Anterior cingulate cortex (tissue), 58 donors: Measurements from ENCODE around the gene FARS2.

Experiments
- DNase-seq, 58 donors: peaks; one replicate each; lab custom pipeline; 2025; lab: John Stamatoyannopoulos, UW

FARS2 gene

DNA sequence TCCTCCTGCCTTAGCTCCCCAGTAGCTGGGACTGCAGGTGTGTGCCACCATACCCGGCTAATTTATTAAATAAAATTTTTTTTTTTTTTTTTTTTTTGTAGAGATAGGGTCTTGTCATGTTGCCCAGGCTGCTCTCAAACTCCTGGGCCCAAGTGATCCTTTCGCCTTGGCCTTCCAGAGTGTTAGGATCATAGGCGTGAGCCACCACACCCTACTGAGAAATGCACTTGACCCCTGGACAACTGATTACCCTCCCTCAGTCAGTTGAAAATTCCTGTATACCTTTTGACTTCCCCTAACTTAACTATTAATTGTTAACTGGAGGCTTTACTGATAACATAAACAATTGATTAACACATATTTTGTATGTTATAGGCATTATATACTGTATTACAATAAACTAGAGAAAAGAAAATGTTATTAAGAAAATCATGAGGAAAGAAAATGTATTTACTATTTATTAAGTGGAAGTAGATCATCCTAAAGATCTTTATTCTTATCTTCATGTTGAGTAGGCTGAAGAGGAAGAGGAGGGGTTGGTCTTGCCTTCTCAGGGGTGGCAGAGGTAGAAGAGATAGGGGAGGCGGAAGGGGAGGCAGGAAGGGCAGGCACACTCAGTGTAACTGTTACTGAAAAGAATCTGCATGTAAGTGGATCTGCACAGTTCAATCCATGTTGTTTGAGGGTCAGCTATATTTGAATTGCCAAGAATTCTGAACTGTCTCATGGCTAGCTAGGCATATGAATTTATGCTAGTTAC, 104.3 kb downstream of the FARS2 start:
- DNase-seq: no peak

DNA sequence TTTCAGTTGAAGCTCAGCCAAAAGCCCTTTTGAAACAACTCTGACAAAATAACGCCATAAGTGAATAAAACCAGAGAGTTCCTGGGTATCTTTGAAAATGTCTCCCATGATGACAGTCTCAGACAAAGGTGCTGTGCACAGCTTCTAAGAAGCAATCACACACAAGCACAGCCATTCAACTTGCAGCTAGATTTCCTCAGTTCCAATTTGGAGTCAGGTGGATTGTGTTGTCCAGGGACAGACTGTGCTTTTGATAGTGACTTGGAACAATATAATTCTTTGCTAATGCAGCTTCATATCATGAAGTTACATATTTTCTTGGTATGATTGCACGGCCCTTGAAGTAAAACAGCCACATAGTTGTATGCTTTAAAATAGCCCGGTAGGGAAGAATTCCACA, 105.6 kb downstream of the FARS2 start:
- no peak for DNase-seq

- no peak for DNase-seq
Measured at GRCh38 chr6:5367510-5367909, 106.2 kb downstream of the FARS2 start.

DNA sequence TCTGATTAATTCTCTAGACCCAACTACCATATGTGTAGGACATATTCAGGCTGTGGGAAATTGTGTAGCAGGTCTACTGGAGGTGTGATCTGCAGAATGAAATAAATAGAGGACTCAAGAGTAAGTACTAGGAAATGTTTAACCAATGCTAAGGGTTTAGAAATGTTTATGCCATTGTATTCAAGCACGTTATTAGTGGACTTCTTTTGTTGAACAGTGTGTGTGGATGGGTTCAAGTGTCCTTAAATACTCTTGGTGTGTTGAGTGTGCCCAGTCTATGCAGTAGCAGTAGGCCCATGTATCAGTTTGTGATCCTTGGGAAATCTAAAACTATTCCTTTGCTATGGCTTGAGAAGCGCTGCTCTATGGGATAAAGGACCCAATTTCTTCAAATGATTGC, 112.1 kb downstream of the FARS2 start:
- no peak for DNase-seq

GRCh38 chr6:5378331-5378730, 117.0 kb downstream of the FARS2 start:
- no peak for DNase-seq

- no peak for DNase-seq
Measured at GRCh38 chr6:5379647-5380242, 118.4 kb downstream of the FARS2 start.

- no peak for DNase-seq
Measured at GRCh38 chr6:5383856-5384255, 122.5 kb downstream of the FARS2 start.

- no peak for DNase-seq
Measured at GRCh38 chr6:5384276-5384675, 123.0 kb downstream of the FARS2 start.

- no peak for DNase-seq
Measured at GRCh38 chr6:5388326-5388725, 127.0 kb downstream of the FARS2 start.

DNA sequence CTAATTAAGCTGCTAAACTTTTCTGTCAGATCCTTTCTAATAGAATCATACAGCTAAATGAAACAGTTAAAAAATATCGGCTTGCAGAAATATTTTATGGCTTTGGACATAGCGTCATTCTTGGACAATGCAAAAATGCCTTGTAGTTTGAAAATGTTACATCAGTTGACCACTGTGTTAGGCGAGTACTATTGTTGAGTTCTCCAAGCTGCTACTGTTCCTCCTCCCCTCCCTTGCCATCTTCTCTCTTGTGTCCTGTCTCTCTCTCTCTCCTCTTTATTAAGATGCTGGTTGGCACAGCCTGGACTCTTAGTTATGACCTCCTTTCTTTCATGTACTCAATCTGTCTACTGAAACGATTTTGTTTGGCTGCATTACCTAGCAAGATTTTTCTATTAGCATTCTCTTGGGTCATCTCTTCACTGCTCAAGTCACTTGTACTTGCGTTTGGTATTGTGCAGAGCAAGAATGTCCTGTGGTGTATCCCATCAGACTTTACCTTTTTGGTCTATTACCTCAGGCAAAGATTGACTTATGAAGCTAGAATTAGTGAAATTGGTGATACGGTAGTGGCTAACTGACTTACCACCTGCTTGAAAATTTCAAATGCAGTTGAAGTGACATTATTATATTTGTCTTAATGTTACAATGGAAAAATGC, 127.9 kb downstream of the FARS2 start:
- DNase-seq: no peak

DNA sequence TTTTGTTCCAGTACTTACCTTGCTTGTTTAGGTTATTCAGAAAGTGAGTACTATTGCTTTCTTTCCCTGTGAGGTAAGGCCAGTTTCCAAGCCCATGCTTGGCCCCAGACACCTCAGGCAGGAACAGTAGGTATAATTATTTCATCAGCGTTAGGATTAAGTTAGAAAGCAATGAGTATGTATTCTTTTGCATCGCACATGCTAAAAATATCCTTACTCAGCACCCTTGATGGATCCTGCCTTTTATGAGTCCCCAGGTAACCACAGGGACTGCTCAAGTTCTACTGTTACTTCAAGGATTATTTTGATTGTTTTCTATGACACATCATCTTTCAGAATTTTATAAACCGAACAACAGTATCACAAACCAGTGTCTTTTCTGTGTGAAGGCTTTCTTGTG, 128.9 kb downstream of the FARS2 start:
- no peak for DNase-seq

DNA sequence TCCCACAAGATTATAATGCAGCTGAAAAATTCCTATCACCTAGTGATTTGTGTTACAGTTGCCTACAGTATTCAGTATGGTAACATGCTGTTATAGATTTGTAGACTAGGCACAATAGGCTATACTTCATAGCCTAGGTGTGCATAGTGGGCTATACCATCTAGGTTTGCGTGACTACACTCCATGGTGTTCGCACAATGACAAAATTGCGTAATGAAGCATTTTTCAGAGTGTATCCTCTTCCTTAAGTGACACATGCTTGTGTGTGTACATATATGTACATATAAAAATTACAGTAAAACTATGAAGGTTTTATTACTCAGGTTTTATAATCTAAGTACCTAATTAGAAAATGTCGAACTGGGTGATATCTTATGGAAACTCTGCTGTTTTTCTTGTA, 133.0 kb downstream of the FARS2 start:
- DNase-seq: no peak

- DNase-seq: no peak
Measured at GRCh38 chr6:5395719-5396118, 134.4 kb downstream of the FARS2 start.

DNA sequence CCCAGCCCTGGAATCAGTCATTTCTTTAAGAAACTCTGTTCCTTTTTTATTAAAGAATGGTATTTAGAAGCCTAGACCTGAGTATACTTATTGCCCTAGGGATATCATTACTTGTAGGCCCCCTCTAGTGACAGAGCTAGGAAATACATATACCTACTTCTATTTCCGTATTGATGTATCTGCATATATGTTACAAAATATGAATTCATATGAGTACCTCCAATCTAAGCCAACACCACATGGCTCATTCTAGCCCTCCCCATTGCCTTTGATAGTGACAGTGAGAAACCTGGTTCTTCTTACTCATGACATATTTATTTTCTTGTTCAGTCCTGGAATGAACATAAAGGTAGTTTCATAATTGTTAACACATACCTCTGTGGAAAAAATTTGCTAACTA, 137.2 kb downstream of the FARS2 start:
- DNase-seq: no peak

DNA sequence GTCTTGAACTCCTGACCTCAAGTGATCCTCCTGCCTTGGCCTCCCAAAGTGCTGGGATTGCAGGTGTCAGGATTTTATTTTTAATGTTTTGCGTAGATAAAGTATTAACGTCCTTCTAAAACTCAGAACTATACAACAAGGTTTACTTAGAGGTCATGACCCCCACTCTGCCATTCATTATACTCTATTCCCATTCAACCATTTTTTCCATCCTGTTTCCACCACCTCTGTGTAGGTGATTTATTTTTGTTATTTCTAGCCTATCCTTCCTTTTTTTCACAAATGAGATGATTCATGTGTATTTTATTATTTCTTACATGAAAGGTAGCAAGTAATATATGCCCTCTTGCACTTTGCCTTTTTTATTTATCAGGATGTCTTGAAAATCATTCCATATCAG, 138.1 kb downstream of the FARS2 start:
- DNase-seq: no peak

DNA sequence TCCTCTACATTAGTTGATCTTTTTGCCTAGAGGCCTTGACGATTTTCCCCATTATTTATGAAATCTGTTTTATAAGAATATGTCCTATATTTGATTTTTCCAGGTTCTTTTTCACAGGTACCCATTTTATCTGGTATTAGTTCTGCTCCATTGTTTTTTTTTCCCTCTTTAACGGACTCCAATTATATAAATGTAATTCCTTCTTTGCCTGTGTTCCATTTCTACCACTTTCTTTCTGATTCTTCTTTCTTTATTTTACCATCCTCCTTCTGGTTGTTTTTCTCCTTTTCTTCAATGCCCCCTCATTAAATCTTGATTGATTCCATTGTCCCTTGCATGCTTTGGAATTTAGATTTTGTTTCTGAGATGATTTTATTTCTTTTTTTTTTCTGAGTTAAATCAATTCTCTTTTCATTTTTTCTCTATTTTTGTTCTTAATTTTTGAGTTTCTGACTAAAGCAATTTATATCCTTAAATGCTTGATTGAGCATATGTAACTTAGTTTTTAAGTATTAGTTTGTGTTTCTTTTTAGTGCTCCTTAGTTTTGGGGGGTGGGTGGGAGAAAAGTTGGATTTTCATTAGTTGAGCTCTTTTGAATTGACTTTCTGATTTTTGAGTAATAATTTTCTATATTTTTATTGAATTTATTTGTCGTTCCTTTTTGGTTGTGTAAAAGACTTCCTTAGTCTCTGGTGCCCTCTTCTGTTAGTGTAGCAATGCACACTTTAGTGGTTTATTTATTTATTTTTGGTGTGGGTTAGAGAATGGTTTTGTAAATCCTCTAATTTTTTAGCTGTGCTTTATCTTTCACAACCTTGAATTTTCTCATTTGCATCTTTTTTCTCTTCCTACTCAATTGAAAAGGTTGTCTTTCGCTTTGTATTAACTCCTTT, 140.8 kb downstream of the FARS2 start:
- DNase-seq: no peak

GRCh38 chr6:5403076-5403475, 141.8 kb downstream of the FARS2 start:
- no peak for DNase-seq

GRCh38 chr6:5403609-5404008, 142.3 kb downstream of the FARS2 start:
- DNase-seq: no peak

DNA sequence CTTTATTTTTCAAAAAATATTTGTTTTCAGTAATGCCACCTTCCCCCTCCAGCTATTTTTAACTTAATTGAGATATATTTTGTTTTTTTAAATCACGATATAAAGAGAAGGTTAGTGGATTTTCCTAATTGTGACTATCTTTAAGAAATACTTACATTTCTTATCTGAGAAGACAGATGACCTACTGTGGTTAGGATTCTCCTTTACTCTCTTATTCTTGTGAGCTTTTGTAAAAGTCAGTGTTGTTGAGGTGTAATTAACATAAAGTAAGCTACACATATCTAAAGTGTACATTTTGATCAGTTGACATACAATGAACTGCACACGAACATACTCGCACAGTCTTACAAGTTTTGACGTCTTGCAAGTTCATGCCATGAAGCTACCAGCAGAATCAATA, 144.7 kb downstream of the FARS2 start:
- DNase-seq: no peak

GRCh38 chr6:5411414-5411813, 150.1 kb downstream of the FARS2 start:
- no peak for DNase-seq

GRCh38 chr6:5412017-5412416, 150.7 kb downstream of the FARS2 start:
- DNase-seq: no peak
